K562 (cell line): ENCODE measurements around the gene C19orf67. TPM values are rescaled to one million over a fixed set of nuclear protein-coding genes. Genes with fewer than 3 reads are reported as not detected.

Source experiments
- BRD9 ChIP-seq: fragments of 450-650 bp; IDR thresholded peaks from 2 replicates; pipeline ENCODE4 v1.6.1; 2018; ENCODE audit warnings: low read depth; ENCODE audit not compliant: partially characterized antibody
- KDM2B ChIP-seq: fragments of 250-450 bp; sonication (Bioruptor Pico); IDR thresholded peaks from 2 replicates; pipeline ENCODE4 v1.8.0; 2021; ENCODE audit warnings: mild to moderate bottlenecking, moderate library complexity
- MAFK ChIP-seq: IDR thresholded peaks from 2 replicates; pipeline ENCODE4 v1.6.1; 2011; ENCODE audit warnings: low read length, improper control_type of control experiment
- MBD1 ChIP-seq: fragments of 250-450 bp; sonication (Bioruptor Pico); IDR thresholded peaks from 2 replicates; pipeline ENCODE4 v1.8.0; 2022; ENCODE audit warnings: inconsistent platforms
- MITF ChIP-seq: IDR thresholded peaks from 2 replicates; pipeline ENCODE4 v1.6.1; 2014; ENCODE audit warnings: antibody characterized with exemption
- MLX ChIP-seq, 2 experiments: fragments of 450-650 bp in 1 of 2; sonication (generic) in 1 of 2; formaldehyde crosslinking; conservative IDR thresholded peaks; 2 replicates each; pipeline versions ENCODE4 v1.4.0 to v1.8.1; 2020 to 2022; ENCODE audit warnings: mild to moderate bottlenecking in 1 of 2, missing genetic modification reagents in 1 of 2
- POLR2G ChIP-seq: fragments of 200-400 bp; formaldehyde crosslinking; IDR thresholded peaks from 2 replicates; pipeline ENCODE4 v1.6.1; 2017; ENCODE audit warnings: low read depth, mild to moderate bottlenecking, antibody characterized with exemption, low read length, moderate library complexity
- PRMT5 ChIP-seq: sonication (generic); formaldehyde crosslinking; IDR thresholded peaks from 2 replicates; pipeline ENCODE4 v1.5.0; 2020; ENCODE audit warnings: missing genetic modification reagents
- REST ChIP-seq, 2 experiments: fragments of 450-650 bp; formaldehyde crosslinking in 1 of 2; IDR thresholded peaks; 2 replicates each; pipeline versions ENCODE4 v1.4.0 to v1.6.1; 2014 to 2020; ENCODE audit warnings: mild to moderate bottlenecking in 2 of 2, borderline replicate concordance in 1 of 2, low read depth in 1 of 2
- TRIM24 ChIP-seq, 2 experiments: fragments of 450-650 bp; IDR thresholded peaks; 2 replicates each; pipeline ENCODE4 v1.6.1; 2016
- XRCC4 ChIP-seq: IDR thresholded peaks from one replicate; pipeline ENCODE4 v1.6.1; 2011; ENCODE audit not compliant: insufficient read depth, insufficient read length; ENCODE audit errors: extremely low read depth
- ZNF121 ChIP-seq: sonication (generic); formaldehyde crosslinking; conservative IDR thresholded peaks from 2 replicates; pipeline ENCODE4 v1.8.0; 2022; ENCODE audit warnings: missing genetic modification reagents
- ZNF263 ChIP-seq: sonication (generic); formaldehyde crosslinking; IDR thresholded peaks from 2 replicates; pipeline ENCODE4 v1.8.0; 2022; ENCODE audit warnings: mild to moderate bottlenecking, missing genetic modification reagents, borderline replicate concordance
- ZNF347 ChIP-seq: fragments of 450-650 bp; formaldehyde crosslinking; IDR thresholded peaks from 2 replicates; pipeline ENCODE4 v1.4.0; 2020; ENCODE audit warnings: low read depth, mild to moderate bottlenecking, moderate library complexity
- ZNF408 ChIP-seq: fragments of 250-450 bp; sonication (Bioruptor Pico); IDR thresholded peaks from 2 replicates; pipeline ENCODE4 v1.4.0; 2020; ENCODE audit warnings: low read depth, mild to moderate bottlenecking, moderate library complexity
- ZNF79 ChIP-seq: fragments of 250-450 bp; sonication (Bioruptor Pico); IDR thresholded peaks from 2 replicates; pipeline ENCODE4 v1.4.0; 2020; ENCODE audit warnings: low read depth, mild to moderate bottlenecking, moderate library complexity
- polyA plus RNA-seq, 8 experiments: library from polyadenylated mRNA; depleted of rRNA in 4 of 8; stranded (reverse) in 5 of 8; unstranded in 3 of 8; fragments of >200 nt; fragmentation: Nextera tagmentation in 2 of 8; fragmentation: Illumina TruSeq in 1 of 8; extraction: Ambion mirVana in 2 of 8; extraction: Trizol in 1 of 8; gene quantifications; 2 replicates each; pipeline versions ENCODE4 v1.2.1 to v1.2.3, GENCODE V29; 2011 to 2014; ENCODE audit warnings: inconsistent platforms in 1 of 8, missing spikeins in 1 of 8
- total RNA-seq, 7 experiments: library from RNA; depleted of rRNA in 6 of 7; stranded (reverse); fragments of >200 nt in 6 of 7; fragmentation: Illumina TruSeq in 2 of 7; extraction: Trizol in 2 of 7; gene quantifications; 2 replicates each; pipeline versions ENCODE4 v1.2.1 to v1.2.3, GENCODE V29; 2011 to 2021; ENCODE audit warnings: low replicate concordance in 1 of 7

C19orf67 gene
- total and polyA plus RNA-seq, 9 of the 15 experiments (the other 6 are each of a cell fraction or from before 2014, with no cell fraction given), result 0.29 to 1.8 (median 0.51) TPM; not detected in 3

DNA sequence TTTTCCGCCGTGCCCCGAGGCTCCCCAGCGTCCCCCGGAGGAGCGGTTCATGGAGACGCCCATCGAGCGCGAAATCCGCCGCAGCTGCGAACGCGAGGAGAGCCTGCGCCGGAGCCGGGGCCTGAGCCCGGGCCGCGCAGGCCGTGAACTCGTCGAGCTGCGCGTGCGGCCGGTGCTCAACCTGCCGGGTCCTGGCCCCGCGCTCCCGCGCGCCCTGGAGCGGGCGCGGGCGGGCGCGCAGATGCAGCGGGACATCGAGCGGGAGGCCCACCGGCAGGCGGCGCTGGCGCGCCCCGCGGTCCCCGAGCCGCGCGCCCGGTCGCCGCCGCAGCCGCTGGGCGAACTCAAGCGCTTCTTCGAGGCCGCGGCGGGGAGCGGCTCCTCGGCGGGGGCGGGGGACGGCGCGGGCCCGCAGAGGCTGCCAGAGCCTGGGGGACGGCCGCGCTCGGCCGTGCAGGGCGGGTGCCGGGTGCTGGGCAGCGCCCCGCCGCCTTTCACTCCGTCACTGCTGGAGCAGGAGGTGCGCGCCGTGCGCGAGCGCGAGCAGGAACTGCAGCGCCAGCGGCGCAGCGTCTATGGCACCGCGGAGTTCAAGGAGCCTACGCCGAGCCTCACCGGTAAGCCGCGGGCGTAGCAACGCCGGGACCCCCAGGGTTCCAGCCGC lies 12.2 kb downstream of the C19orf67 start (continued):
- TF ChIP-seq TRIM24 (IDR thresholded peaks at IDR 0.05) (no peak), ZNF121 (CRISPR knock-in tag) (no peak), REST (IDR thresholded peaks at IDR 0.05; ENCODE audit: borderline replicate concordance) (peak; percentile 17; the same call in 1 of the 2 replicates), REST (CRISPR knock-in tag; IDR thresholded peaks at IDR 0.05; ENCODE audit: low read depth) (no peak), ZNF79 (CRISPR knock-in tag) (no peak), ZNF263 (CRISPR knock-in tag) (no peak), PRMT5 (no peak), MAFK (no peak), ZNF347 (CRISPR knock-in tag) (no peak), MITF (no peak), BRD9 (no peak), MLX (CRISPR knock-in tag; conservative IDR thresholded peaks at IDR 0.05) (no peak), MBD1 (no peak), POLR2G (peak; percentile 70), KDM2B (peak; percentile 96; the same call in 1 of the 2 replicates), XRCC4 (no peak), ZNF408 (CRISPR knock-in tag) (no peak)
